ENCODE results near the gene MLLT1.

MLLT1 gene

GRCh38 chr19:6239871-6240676, 39.7 kb downstream of the MLLT1 start:
- no peak for TF ChIP-seq ZNF274 (IDR thresholded peaks at IDR 0.05; ENCODE audit: low read depth, low read length)
- no peak overlapping the region for H3K4me3 ChIP-seq (ENCODE audit: low read length)

GRCh38 chr19:6239401-6239844, 40.4 kb downstream of the MLLT1 start:
- TF ChIP-seq ZNF274 (IDR thresholded peaks at IDR 0.05; ENCODE audit: low read depth, low read length): no peak
- H3K4me3 ChIP-seq (ENCODE audit: low read length): no peak overlapping the region

GRCh38 chr19:6238643-6239281, 41.0 kb downstream of the MLLT1 start:
- no peak for TF ChIP-seq ZNF274 (IDR thresholded peaks at IDR 0.05; ENCODE audit: low read depth, low read length)

GRCh38 chr19:6238256-6238642, 41.5 kb downstream of the MLLT1 start:
- no peak for TF ChIP-seq ZNF274 (IDR thresholded peaks at IDR 0.05; ENCODE audit: low read depth, low read length)
- H3K4me3 ChIP-seq (ENCODE audit: low read length): no peak overlapping the region

More at GRCh38 chr19:6238643-6239281, 41.0 kb downstream of the MLLT1 start:
- H3K4me3 ChIP-seq (ENCODE audit: low read length): no peak overlapping the region

- H3K4me3 ChIP-seq (ENCODE audit: low read length): no peak overlapping the region
- TF ChIP-seq ZNF274 (IDR thresholded peaks at IDR 0.05; ENCODE audit: low read depth, low read length): no peak
These were observed 43.2 kb downstream of the MLLT1 start for GRCh38 chr19:6236310-6237291.

- no peak overlapping the region for H3K4me3 ChIP-seq (ENCODE audit: low read length)
- TF ChIP-seq ZNF274 (IDR thresholded peaks at IDR 0.05; ENCODE audit: low read depth, low read length): no peak
These were observed 44.5 kb downstream of the MLLT1 start for GRCh38 chr19:6235031-6235951.

GRCh38 chr19:6234527-6234926, 45.2 kb downstream of the MLLT1 start:
- no peak overlapping the region for H3K4me3 ChIP-seq (ENCODE audit: low read length)
- no peak for TF ChIP-seq ZNF274 (IDR thresholded peaks at IDR 0.05; ENCODE audit: low read depth, low read length)

- no peak overlapping the region for H3K4me3 ChIP-seq (ENCODE audit: low read length)
- no peak for TF ChIP-seq ZNF274 (IDR thresholded peaks at IDR 0.05; ENCODE audit: low read depth, low read length)
These were observed 45.8 kb downstream of the MLLT1 start for GRCh38 chr19:6233827-6234511.

- no peak for TF ChIP-seq ZNF274 (IDR thresholded peaks at IDR 0.05; ENCODE audit: low read depth, low read length)
These were observed 46.5 kb downstream of the MLLT1 start for GRCh38 chr19:6233056-6233826.

GRCh38 chr19:6232601-6233055, 47.1 kb downstream of the MLLT1 start:
- TF ChIP-seq ZNF274 (IDR thresholded peaks at IDR 0.05; ENCODE audit: low read depth, low read length): no peak
- no peak overlapping the region for H3K4me3 ChIP-seq (ENCODE audit: low read length)

More at GRCh38 chr19:6233056-6233826, 46.5 kb downstream of the MLLT1 start:
- H3K4me3 ChIP-seq (ENCODE audit: low read length): no peak overlapping the region

GRCh38 chr19:6230991-6231448, 48.8 kb downstream of the MLLT1 start:
- no peak overlapping the region for H3K4me3 ChIP-seq (ENCODE audit: low read length)
- no peak for TF ChIP-seq ZNF274 (IDR thresholded peaks at IDR 0.05; ENCODE audit: low read depth, low read length)
